WI38 (cell line): ENCODE data around the gene SNRPN.
A peak's percentile ranks its signal among the peaks of the same experiment; 100 is the strongest.
"Not testable (repeated sequence)": the region's sequence is repeated elsewhere in the genome, so short reads cannot be mapped to it uniquely, and the experiment has no call there.

Source experiments
- H3K4me3 ChIP-seq: 2 replicates; pipeline ENCODE4 v1.5.1; 2011; ENCODE audit warnings: low read depth, mild to moderate bottlenecking, control low read depth, low read length
- TF ChIP-seq, protein P1 (sequence below): IDR thresholded peaks from 2 replicates; pipeline ENCODE4 v1.5.1; 2012; ENCODE audit warnings: low read depth, mild to moderate bottlenecking, control low read depth, low read length

The SNRPN gene

DNA sequence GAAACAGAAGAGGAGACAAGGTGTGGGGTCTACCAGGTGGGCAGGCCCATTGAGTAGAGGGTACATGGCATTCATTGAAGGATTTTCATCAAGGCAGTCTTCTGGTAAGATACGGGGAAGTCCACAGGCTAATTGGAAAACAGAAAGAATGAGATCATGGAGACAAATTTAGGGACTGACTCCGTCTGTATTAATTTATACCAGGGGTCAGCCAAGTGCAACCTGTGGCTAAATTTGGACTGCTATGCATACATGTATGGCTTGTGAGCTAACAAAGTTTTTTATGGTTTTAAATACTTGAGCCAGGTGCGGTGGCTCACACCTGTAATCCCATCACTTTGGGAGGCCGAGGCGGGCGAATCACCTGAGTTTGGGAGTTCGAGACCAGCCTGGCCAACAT lies 21.1 kb upstream of the SNRPN start:
- TF ChIP-seq, protein P1, sequence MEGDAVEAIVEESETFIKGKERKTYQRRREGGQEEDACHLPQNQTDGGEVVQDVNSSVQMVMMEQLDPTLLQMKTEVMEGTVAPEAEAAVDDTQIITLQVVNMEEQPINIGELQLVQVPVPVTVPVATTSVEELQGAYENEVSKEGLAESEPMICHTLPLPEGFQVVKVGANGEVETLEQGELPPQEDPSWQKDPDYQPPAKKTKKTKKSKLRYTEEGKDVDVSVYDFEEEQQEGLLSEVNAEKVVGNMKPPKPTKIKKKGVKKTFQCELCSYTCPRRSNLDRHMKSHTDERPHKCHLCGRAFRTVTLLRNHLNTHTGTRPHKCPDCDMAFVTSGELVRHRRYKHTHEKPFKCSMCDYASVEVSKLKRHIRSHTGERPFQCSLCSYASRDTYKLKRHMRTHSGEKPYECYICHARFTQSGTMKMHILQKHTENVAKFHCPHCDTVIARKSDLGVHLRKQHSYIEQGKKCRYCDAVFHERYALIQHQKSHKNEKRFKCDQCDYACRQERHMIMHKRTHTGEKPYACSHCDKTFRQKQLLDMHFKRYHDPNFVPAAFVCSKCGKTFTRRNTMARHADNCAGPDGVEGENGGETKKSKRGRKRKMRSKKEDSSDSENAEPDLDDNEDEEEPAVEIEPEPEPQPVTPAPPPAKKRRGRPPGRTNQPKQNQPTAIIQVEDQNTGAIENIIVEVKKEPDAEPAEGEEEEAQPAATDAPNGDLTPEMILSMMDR: no peak
- H3K4me3 ChIP-seq: no peak overlapping the region

GRCh38 chr15:24938224-24938623 lies 16.6 kb upstream of the SNRPN start:
- H3K4me3 ChIP-seq: not testable (repeated sequence)

DNA sequence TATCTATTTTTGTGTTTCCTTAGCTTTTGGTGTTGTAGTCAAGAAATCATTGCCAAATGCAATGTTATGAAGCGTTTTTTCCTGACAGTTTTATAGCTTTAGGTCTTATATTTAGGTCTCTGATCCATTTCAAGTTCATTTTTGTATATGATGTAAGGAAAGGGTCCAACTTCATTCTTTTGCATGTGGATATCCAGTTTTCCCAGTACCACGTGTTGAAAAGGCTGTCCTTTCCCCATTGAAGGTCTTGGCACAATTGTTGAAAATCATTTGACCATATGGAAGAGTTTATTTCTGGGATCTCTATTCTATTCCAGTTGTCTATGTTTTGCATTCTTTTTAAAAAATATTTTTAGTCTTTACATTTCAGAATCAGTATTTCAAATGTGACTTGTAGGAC lies 14.6 kb upstream of the SNRPN start:
- H3K4me3 ChIP-seq: no peak overlapping the region
- TF ChIP-seq, protein P1: no peak

GRCh38 chr15:24943361-24943760 lies 11.4 kb upstream of the SNRPN start:
- no peak overlapping the region for H3K4me3 ChIP-seq
- TF ChIP-seq, protein P1: no peak

DNA sequence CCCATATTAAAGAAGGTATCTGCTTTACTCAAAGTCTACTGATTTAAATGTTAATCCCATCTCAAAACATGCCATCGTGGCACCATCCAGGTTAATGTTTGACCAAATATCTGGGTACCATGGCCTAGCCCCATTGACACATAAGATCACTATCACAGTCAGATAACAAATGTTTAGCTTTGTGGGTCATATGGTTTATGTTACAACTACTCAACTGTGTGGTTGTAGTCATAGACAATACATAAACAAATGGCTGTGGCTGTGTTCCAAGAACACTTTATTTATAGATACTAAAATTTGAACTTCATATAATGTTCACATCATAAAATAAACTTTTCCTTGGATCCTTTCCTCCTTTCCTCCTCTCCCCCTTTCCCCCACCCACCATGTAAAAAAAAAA lies 9.8 kb upstream of the SNRPN start:
- TF ChIP-seq, protein P1: no peak
- no peak overlapping the region for H3K4me3 ChIP-seq

- H3K4me3 ChIP-seq: no peak overlapping the region
- TF ChIP-seq, protein P1: no peak
Measured at GRCh38 chr15:24945711-24946110, 9.1 kb upstream of the SNRPN start.

DNA sequence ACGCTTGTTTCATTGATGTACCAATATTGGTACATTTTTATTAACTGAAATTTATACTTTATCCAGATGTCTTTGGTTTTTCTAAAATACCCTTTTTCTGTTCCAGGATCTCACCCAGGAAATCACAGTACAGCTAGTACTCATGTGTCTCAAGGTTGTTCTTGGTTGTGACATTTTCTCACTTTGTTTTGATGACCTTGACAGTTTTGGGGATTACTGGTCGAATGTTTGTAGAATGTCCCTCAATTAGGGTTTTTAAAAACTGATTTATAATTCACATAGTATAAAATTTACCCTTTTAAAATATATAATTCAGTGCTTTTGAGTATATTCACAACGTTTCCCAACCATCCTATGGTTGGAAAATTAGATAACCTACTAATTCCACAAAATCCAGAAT lies 6.3 kb upstream of the SNRPN start:
- TF ChIP-seq, protein P1: no peak
- no peak overlapping the region for H3K4me3 ChIP-seq

- peak overlapping the region; percentile 86 for H3K4me3 ChIP-seq
- TF ChIP-seq, protein P1: no peak
Measured at GRCh38 chr15:24955531-24955921, 739 bp downstream of the SNRPN start.
